ENCODE results near the gene FARSA. TPM values are rescaled to one million over a fixed set of nuclear protein-coding genes. Genes with fewer than 3 reads are reported as not detected.
A peak's percentile ranks its signal among the peaks of the same experiment; 100 is the strongest.

The FARSA gene
- total RNA-seq, 2 experiments from 2014 or later, result 77.9 to 82.8 TPM

GRCh38 chr19:12884627-12884925 lies 48.9 kb downstream of the FARSA start:
- no peaks in the 10 kb centered on the region for H3K36me3 Mint-ChIP-seq (ENCODE audit: low read depth)
- CTCF ChIA-PET, result interaction anchor here (0.6 to 4.2 kb wide), 13 partner anchors 23 to 210 kb away, joined by 3 to 42 read pairs (median 4); no protein-coding TSS in a partner anchor
- no peak for DNase-seq
- intact Hi-C loops (cut with micrococcal nuclease), result loop anchor here (5.0 kb wide), 1 partner anchor 213 kb away; no protein-coding TSS in a partner anchor
- peak overlapping the region; percentile 81 for H3K27ac Mint-ChIP-seq
- peaks cover 26% of the 10 kb centered on the region for H3K4me1 Mint-ChIP-seq (ENCODE audit: low read depth)
- peaks cover 7% of the 10 kb centered on the region for H3K9me3 Mint-ChIP-seq
- H3K4me3 Mint-ChIP-seq, result peak overlapping the region; percentile 86
- no peaks in the 10 kb centered on the region for H3K27me3 Mint-ChIP-seq (ENCODE audit: low read depth)

GRCh38 chr19:12884202-12884601 lies 49.3 kb downstream of the FARSA start:
- H3K4me1 Mint-ChIP-seq (ENCODE audit: low read depth), result peaks cover 28% of the 10 kb centered on the region
- CTCF ChIA-PET, result interaction anchor here (1.0 to 4.2 kb wide), 4 partner anchors 12 to 118 kb away, joined by 3 to 42 read pairs (median 4); no protein-coding TSS in a partner anchor
- no peak overlapping the region for H3K27ac Mint-ChIP-seq
- H3K36me3 Mint-ChIP-seq (ENCODE audit: low read depth), result no peaks in the 10 kb centered on the region
- intact Hi-C loops (cut with micrococcal nuclease), result loop anchor here (5.0 kb wide), 1 partner anchor 213 kb away; no protein-coding TSS in a partner anchor
- peak overlapping the region; percentile 86 for H3K4me3 Mint-ChIP-seq
- DNase-seq, result no peak
- peaks cover 7% of the 10 kb centered on the region for H3K9me3 Mint-ChIP-seq
- no peaks in the 10 kb centered on the region for H3K27me3 Mint-ChIP-seq (ENCODE audit: low read depth)

DNA sequence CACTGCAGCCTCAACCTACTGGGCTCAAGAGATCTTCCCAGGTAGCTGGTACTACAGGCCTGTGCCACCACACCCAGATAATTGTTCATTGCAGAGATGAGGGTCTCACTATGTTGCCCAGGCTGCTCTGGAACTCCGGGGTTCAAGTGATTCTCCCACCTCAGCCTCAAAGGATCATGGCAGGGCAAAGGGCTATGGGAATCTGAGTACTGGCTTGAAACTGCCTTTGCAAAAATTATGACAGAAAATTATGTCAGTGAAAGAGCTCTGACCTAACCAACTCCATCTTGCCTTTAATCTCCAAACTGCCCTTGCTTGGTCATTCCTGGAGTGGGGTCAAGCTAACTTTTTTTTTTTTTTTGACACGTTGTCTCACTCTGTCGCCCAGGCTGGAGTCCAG lies 50.9 kb downstream of the FARSA start:
- H3K9me3 Mint-ChIP-seq, result peaks cover 7% of the 10 kb centered on the region
- H3K27ac Mint-ChIP-seq, result no peak overlapping the region
- H3K27me3 Mint-ChIP-seq (ENCODE audit: low read depth), result no peaks in the 10 kb centered on the region
- CTCF ChIA-PET, result interaction anchor here (0.6 to 4.2 kb wide), 5 partner anchors 18 to 303 kb away, joined by 3 to 42 read pairs (median 3); no protein-coding TSS in a partner anchor
- H3K4me3 Mint-ChIP-seq, result peak overlapping the region; percentile 88
- peaks cover 4% of the 10 kb centered on the region for H3K36me3 Mint-ChIP-seq (ENCODE audit: low read depth)
- DNase-seq, result no peak
- intact Hi-C loops (cut with micrococcal nuclease), result loop anchor here (5.0 kb wide), 1 partner anchor 215 kb away; no protein-coding TSS in a partner anchor
- H3K4me1 Mint-ChIP-seq (ENCODE audit: low read depth), result peaks cover 30% of the 10 kb centered on the region

GRCh38 chr19:12881172-12881808 lies 52.2 kb downstream of the FARSA start, which contains the start of gene DNASE2:
DNASE2 (minus strand) TSS chr19:12881449; CDS start chr19:12881375, 74 bp downstream.
- intact Hi-C loops (cut with micrococcal nuclease), result loop anchor here (5.0 kb wide), 1 partner anchor 216 kb away; no protein-coding TSS in a partner anchor
- Mint-ChIP-seq H3K9me3 (peaks cover 7% of the 10 kb centered on the region), H3K27me3 (ENCODE audit: low read depth) (no peaks in the 10 kb centered on the region), H3K27ac (peak within 1 kb of the TSS; percentile 76), H3K4me1 (ENCODE audit: low read depth) (peaks cover 28% of the 10 kb centered on the region), H3K36me3 (ENCODE audit: low read depth) (peaks cover 11% of the 10 kb centered on the region), H3K4me3 (peak within 1 kb of the TSS; percentile 88)
- DNase-seq, result peak; percentile 97
- CTCF ChIA-PET, result interaction anchor here (0.6 to 2.9 kb wide), 7 partner anchors 9 to 850 kb away, joined by 3 to 11 read pairs (median 5); no protein-coding TSS in a partner anchor

DNA sequence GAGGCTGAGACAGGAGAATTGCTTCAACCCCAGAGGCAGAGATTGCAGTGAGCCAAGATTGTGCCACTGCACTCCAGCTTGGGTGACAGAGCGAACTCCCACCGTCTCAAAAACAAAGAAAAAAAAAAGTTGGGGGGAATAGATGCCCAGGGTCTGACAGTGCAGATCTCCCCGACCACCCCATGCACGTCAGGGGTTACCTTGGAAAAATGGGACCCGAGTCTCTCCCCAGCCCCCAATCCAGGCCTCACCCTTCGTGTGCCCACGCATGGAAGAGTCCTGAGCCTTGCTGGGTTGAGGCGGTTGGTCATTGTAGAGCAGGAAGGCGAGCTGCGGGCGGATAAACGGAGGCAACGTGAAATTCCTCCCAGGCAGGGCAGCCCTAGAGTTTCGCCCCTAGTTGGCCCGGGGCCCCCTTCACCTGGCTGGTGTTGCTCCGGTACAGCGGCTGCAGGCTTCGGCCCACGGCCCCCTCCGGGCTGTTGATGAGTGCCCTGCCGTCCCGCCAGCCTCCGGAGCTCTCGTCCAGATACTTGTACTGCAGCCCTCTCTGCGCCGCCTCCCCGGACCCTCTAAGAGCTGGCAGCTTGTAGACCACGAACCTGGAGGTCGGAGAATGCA lies 52.9 kb downstream of the FARSA start:
- Mint-ChIP-seq H3K27ac (peak overlapping the region; percentile 61), H3K27me3 (ENCODE audit: low read depth) (no peaks in the 10 kb centered on the region), H3K4me1 (ENCODE audit: low read depth) (peaks cover 27% of the 10 kb centered on the region), H3K36me3 (ENCODE audit: low read depth) (peaks cover 11% of the 10 kb centered on the region), H3K9me3 (peaks cover 7% of the 10 kb centered on the region), H3K4me3 (peak overlapping the region; percentile 88)
- intact Hi-C loops (cut with micrococcal nuclease), result loop anchor here (5.0 kb wide), 1 partner anchor 217 kb away; no protein-coding TSS in a partner anchor
- CTCF ChIA-PET, result interaction anchor here (0.6 to 2.9 kb wide), 7 partner anchors 8 to 122 kb away, joined by 3 to 11 read pairs (median 5); no protein-coding TSS in a partner anchor
- no peak for DNase-seq

- H3K27ac Mint-ChIP-seq, result no peak overlapping the region
- CTCF ChIA-PET, result interaction anchor here (1.4 kb wide), 1 partner anchor 28 kb away, joined by 3 read pairs; no protein-coding TSS in a partner anchor
- peaks cover 2% of the 10 kb centered on the region for H3K9me3 Mint-ChIP-seq
- peaks cover 27% of the 10 kb centered on the region for H3K36me3 Mint-ChIP-seq (ENCODE audit: low read depth)
- H3K4me3 Mint-ChIP-seq, result no peak overlapping the region
- no peaks in the 10 kb centered on the region for H3K27me3 Mint-ChIP-seq (ENCODE audit: low read depth)
- no peak for DNase-seq
- intact Hi-C loops (cut with micrococcal nuclease), result no loop called here
- H3K4me1 Mint-ChIP-seq (ENCODE audit: low read depth), result peaks cover 7% of the 10 kb centered on the region
Observed at GRCh38 chr19:12875086-12875485, 58.4 kb downstream of the FARSA start.

GRCh38 chr19:12873891-12874745 lies 59.4 kb downstream of the FARSA start:
- Mint-ChIP-seq H3K27me3 (ENCODE audit: low read depth) (no peaks in the 10 kb centered on the region), H3K9me3 (peaks cover 2% of the 10 kb centered on the region), H3K4me3 (no peak overlapping the region), H3K36me3 (ENCODE audit: low read depth) (peaks cover 27% of the 10 kb centered on the region), H3K27ac (no peak overlapping the region), H3K4me1 (ENCODE audit: low read depth) (peaks cover 2% of the 10 kb centered on the region)
- DNase-seq, result no peak
- intact Hi-C loops (cut with micrococcal nuclease), result no loop called here
- CTCF ChIA-PET, result interaction anchor here (1.4 to 1.6 kb wide), 2 partner anchors 27 to 108 kb away, joined by 3 to 5 read pairs; no protein-coding TSS in a partner anchor

- CTCF ChIA-PET, result interaction anchor here (0.9 to 2.1 kb wide), 6 partner anchors 8 to 116 kb away, joined by 3 to 10 read pairs (median 4); partner anchors contain the start of gene DNASE2
- peaks cover 23% of the 10 kb centered on the region for H3K36me3 Mint-ChIP-seq (ENCODE audit: low read depth)
- H3K4me1 Mint-ChIP-seq (ENCODE audit: low read depth), result no peaks in the 10 kb centered on the region
- DNase-seq, result peak; percentile 69
- H3K9me3 Mint-ChIP-seq, result peaks cover 2% of the 10 kb centered on the region
- no peak overlapping the region for H3K4me3 Mint-ChIP-seq
- no peak overlapping the region for H3K27ac Mint-ChIP-seq
- intact Hi-C loops (cut with micrococcal nuclease), result no loop called here
- no peaks in the 10 kb centered on the region for H3K27me3 Mint-ChIP-seq (ENCODE audit: low read depth)
Observed at GRCh38 chr19:12872941-12873890, 60.3 kb downstream of the FARSA start.

Small RNA genes lying within 50 kb of the gene (microRNA-seq; reads per million reads assigned to microRNA genes)
- gene MIR5695 (ENCODE audit: borderline microRNAs expressed, borderline replicate concordance) (not detected), gene MIR6515 (ENCODE audit: borderline microRNAs expressed, borderline replicate concordance) (6.0 reads per million, percentile 7 among the genes with 10 or more reads in this experiment)

Other genes with a start within 250 kb of the FARSA start
- gene GNG14, start 245.7 kb downstream of the FARSA start, total RNA-seq, result not detected
- 1 to 10 TPM; 7.2 to 8.7 TPM for gene FBXW9, start 237.1 kb downstream of the FARSA start, total RNA-seq
- gene TNPO2, start 209.8 kb downstream of the FARSA start, total RNA-seq, result 10 to 100 TPM; 80.7 to 81.1 TPM
- gene TRIR, start 199.0 kb downstream of the FARSA start, total RNA-seq, result 100 to 1,000 TPM; 119 to 126 TPM
- gene GET3, start 196.2 kb downstream of the FARSA start, total RNA-seq, result 10 to 100 TPM; 47.7 TPM
- not detected for gene BEST2, start 181.9 kb downstream of the FARSA start, total RNA-seq
- 10 to 100 TPM; 14.0 to 14.9 TPM for gene HOOK2, start 158.2 kb downstream of the FARSA start, total RNA-seq
- gene JUNB, start 142.2 kb downstream of the FARSA start, total RNA-seq, result 100 to 1,000 TPM; 292 to 296 TPM
- gene PRDX2, start 131.9 kb downstream of the FARSA start, total RNA-seq, result 100 to 1,000 TPM; 237 to 249 TPM
- 10 to 100 TPM; 41.4 to 43.2 TPM for gene THSD8, start 131.6 kb downstream of the FARSA start, total RNA-seq
- gene RNASEH2A, start 127.1 kb downstream of the FARSA start, total RNA-seq, result 10 to 100 TPM; 54.8 to 55.6 TPM
- not detected for gene RTBDN, start 99.1 kb downstream of the FARSA start, total RNA-seq
- 1 to 10 TPM; 1.2 to 1.5 TPM for gene MAST1, start 95.2 kb downstream of the FARSA start, total RNA-seq
- gene DNASE2, start 52.3 kb downstream of the FARSA start, total RNA-seq, result 10 to 100 TPM; 30.9 to 31.6 TPM
- under 1 TPM; 0.17 to 0.21 TPM for gene KLF1, start 46.5 kb downstream of the FARSA start, total RNA-seq
- 10 to 100 TPM; 36.3 to 38.3 TPM for gene GCDH, start 42.6 kb downstream of the FARSA start, total RNA-seq
- gene SYCE2, start 14.4 kb downstream of the FARSA start, total RNA-seq, result 1 to 10 TPM; 3.4 to 5.4 TPM
- gene CALR, start 4.9 kb upstream of the FARSA start, total RNA-seq, result 100 to 1,000 TPM; 407 to 431 TPM
- 100 to 1,000 TPM; 219 to 223 TPM for gene RAD23A, start 12.2 kb upstream of the FARSA start, total RNA-seq
- 10 to 100 TPM; 27.4 to 28.6 TPM for gene GADD45GIP1, start 23.5 kb upstream of the FARSA start, total RNA-seq
- not detected for gene DAND5, start 35.9 kb upstream of the FARSA start, total RNA-seq
- gene NFIX, start 61.8 kb upstream of the FARSA start, total RNA-seq, result 1 to 10 TPM; 6.2 to 6.4 TPM
- gene LYL1, start 169.1 kb upstream of the FARSA start, total RNA-seq, result 1 to 10 TPM; 1.8 to 2.2 TPM
- gene TRMT1, start 183.0 kb upstream of the FARSA start, total RNA-seq, result 10 to 100 TPM; 55.8 to 59.6 TPM
- gene NACC1, start 184.6 kb upstream of the FARSA start, total RNA-seq, result 10 to 100 TPM; 41.3 to 45.0 TPM
- 10 to 100 TPM; 48.3 to 48.9 TPM for gene STX10, start 216.7 kb upstream of the FARSA start, total RNA-seq
- 100 to 1,000 TPM; 120 to 123 TPM for gene IER2, start 216.7 kb upstream of the FARSA start, total RNA-seq